NT2/D1 (cell line): ENCODE measurements around the gene ZNF488.

Experiments
- SUZ12 ChIP-seq: IDR thresholded peaks from 2 replicates; pipeline ENCODE4 v1.6.1; 2011; ENCODE audit not compliant: insufficient read length, insufficient read depth; ENCODE audit errors: extremely low read depth
- YY1 ChIP-seq: IDR thresholded peaks from 2 replicates; pipeline ENCODE4 v1.6.1; 2011; ENCODE audit not compliant: insufficient read length, insufficient read depth

- TF ChIP-seq YY1 (no peak), SUZ12 (no peak)
These were observed 26.8 kb upstream of the ZNF488 start for GRCh38 chr10:47410862-47411261.
